HFF-Myc (cell line): ENCODE data around the gene DPT.

Source experiments
- DNase-seq: peaks from one replicate; pipeline ENCODE4 v3.0.0-alpha.2; 2011; ENCODE audit warnings: low read depth; ENCODE audit errors: extremely low read depth
- H3K4me3 ChIP-seq: replicated peaks from 2 replicates; pipeline ENCODE4 v1.5.1; 2011; ENCODE audit warnings: low read depth, mild to moderate bottlenecking, control low read depth, low read length
- TF ChIP-seq, protein P1 (sequence below): IDR thresholded peaks from 2 replicates; pipeline ENCODE4 v1.5.1; 2012; ENCODE audit warnings: mild to moderate bottlenecking, low read depth, low read length, control low read depth; ENCODE audit errors: missing control alignments

The DPT gene

DNA sequence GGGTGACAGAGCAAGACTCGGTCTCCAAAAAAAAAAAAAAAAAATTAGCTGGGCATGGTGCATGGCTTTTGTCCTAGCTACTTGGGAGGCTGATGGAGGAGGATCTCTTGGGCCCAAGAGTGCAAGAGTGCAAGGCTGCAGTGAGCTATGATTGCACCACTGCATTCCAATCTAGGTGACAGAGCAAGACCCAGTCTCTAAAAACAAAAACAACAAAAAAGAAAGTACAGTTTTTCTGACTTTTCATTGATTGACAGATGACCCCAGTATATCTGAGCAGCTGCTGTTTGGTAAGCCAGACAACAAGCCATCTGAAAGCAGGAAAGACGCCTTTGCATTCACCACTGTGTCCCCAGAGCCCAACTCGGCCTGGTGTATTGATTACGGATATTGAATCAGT lies 10.9 kb upstream of the DPT start:
- TF ChIP-seq, protein P1, sequence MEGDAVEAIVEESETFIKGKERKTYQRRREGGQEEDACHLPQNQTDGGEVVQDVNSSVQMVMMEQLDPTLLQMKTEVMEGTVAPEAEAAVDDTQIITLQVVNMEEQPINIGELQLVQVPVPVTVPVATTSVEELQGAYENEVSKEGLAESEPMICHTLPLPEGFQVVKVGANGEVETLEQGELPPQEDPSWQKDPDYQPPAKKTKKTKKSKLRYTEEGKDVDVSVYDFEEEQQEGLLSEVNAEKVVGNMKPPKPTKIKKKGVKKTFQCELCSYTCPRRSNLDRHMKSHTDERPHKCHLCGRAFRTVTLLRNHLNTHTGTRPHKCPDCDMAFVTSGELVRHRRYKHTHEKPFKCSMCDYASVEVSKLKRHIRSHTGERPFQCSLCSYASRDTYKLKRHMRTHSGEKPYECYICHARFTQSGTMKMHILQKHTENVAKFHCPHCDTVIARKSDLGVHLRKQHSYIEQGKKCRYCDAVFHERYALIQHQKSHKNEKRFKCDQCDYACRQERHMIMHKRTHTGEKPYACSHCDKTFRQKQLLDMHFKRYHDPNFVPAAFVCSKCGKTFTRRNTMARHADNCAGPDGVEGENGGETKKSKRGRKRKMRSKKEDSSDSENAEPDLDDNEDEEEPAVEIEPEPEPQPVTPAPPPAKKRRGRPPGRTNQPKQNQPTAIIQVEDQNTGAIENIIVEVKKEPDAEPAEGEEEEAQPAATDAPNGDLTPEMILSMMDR = no peak
- H3K4me3 ChIP-seq = no peak overlapping the region

DNA sequence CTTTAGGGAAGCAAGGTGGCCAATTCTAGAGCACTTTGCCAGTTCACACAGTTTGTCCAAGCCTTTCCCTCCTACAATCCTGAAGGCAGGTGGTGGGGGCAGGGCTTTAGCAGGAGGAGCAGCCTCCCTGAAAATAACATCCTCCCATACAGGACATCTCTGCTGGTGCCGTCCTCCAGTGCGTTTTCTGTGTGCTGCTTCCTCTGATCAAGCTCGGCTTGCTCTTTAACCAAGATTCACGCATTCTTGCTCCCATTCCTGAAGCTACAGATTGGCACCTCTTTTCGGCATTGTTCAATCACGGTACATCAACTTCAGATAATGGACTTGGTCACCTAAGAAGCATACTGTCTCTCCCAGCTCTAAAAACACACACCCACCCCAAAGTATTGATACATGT lies 7.5 kb upstream of the DPT start:
- TF ChIP-seq, protein P1 = no peak
- H3K4me3 ChIP-seq = no peak overlapping the region
- DNase-seq = no peak

More for the DNA sequence above, 10.9 kb upstream of the DPT start:
- no peak for DNase-seq

DNA sequence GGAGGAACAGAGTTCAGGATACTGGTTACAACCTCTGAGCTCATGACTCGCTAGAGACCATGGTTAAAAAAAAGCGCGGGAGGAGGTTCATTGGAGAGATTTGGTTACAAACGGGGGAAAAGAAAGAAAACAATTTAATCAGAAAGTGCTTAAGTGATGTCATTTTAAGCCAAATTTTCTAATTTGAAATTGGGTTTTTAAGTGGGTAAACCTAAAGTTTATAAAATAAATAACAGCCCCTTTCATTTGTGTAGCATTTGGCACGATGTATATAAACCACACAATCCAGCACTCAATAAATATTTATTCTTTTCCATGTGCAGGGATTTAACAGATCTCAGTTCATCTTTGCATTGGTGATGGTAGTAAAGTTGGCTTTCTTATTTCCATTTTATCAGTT lies 7.0 kb upstream of the DPT start:
- no peak for DNase-seq
- H3K4me3 ChIP-seq = no peak overlapping the region
- TF ChIP-seq, protein P1 = no peak

DNA sequence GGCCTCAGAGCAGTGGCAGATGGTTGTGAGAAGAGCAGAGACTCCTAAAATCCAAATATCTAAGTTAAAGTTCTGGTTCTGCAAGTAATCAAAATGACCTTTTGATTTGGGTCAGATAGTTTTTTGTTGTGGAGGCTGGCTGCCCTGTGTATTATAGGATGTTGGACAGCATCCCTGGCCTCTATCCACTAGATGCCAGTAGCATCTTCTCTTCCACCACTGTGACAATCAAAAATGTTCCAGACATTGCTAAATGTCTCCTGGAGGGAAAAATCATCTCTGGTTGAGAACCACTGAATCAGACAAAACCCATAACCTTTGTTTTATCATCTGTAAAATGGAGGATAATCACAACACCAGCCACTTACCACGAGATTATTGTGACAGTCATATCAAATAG lies 5.9 kb upstream of the DPT start:
- no peak overlapping the region for H3K4me3 ChIP-seq
- TF ChIP-seq, protein P1 = no peak
- no peak for DNase-seq

DNA sequence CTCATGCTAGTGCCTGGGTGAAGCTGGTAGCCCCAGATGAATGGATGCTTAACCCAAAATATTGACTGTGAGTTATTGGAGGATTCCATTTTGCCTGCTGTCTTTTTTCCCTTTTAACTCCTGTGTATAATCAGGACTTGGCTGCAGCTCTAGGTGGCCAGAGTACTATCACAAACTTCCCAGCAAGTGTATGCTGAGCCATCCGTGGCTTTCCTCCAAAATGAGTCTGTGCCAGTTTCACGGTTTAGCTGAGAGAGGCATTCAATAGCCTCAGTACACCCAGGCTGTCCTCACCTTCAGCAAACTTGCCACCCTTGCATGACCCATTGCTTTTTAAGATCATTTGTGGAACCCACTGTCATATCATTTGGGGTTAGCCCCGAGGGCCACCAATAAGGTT lies 5.3 kb upstream of the DPT start:
- TF ChIP-seq, protein P1 = no peak
- no peak overlapping the region for H3K4me3 ChIP-seq
- no peak for DNase-seq

DNA sequence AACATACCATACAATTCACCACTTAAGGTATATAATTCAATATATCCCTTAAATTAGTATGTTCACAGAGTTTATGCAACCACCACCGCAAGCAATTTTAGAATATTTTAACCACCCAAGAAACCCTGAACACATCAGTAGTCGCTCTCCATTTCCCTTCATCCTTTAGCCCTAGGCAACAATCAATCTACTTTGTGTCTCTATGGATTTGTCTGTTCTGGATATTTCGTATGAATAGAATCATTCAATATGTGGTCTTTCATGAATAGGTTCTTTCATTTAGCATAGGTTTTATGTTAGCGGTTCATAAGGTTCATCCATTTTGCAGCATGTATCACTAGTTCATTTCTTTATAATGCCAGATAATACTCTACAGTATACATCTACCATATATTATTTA lies 4.2 kb upstream of the DPT start:
- TF ChIP-seq, protein P1 = no peak
- H3K4me3 ChIP-seq = no peak overlapping the region
- DNase-seq = no peak

DNA sequence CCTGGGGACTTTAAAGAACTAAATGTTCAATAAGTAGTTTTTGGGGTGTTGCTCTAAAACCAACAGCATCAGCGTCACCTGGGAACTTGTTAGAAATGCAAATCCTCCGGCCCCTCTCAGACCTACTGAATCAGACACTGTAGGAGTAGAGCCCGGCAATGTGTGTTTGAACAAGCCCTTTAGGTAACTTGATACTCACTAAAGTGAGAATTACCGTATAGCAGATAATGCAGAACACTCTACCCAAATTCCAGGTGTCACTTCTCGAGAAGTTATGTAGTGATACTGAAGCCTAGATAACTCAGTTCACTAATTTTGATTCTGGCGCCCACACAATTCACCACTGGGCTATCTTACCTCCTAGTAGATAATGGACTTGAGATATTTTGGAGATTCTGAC lies 3.7 kb upstream of the DPT start:
- no peak overlapping the region for H3K4me3 ChIP-seq
- TF ChIP-seq, protein P1 = no peak
- DNase-seq = no peak
